ENCODE measurements around the gene GATD1. TPM values are rescaled to one million over a fixed set of nuclear protein-coding genes. Genes with fewer than 3 reads are reported as not detected.

The GATD1 gene
- polyA plus RNA-seq = 10 to 100 TPM; 23.1 to 49.2 TPM

GRCh38 chr11:777288-778255 is at the start of gene GATD1:
TSS of gene GATD1 (minus strand) at chr11:777487. CDS start at chr11:777462, 25 bp downstream.
- Histone ChIP-seq H3K27ac (ENCODE audit: low read depth in 2 of 2, low read length in 1 of 2) (peak within 1 kb of the TSS; percentile 81 to 83), H3K27me3 (ENCODE audit: control insufficient read depth in 1 of 2, insufficient read depth in 2 of 2, low read length in 2 of 2) (no peaks in the 10 kb centered on the region), H3K4me1 (ENCODE audit: control insufficient read depth in 2 of 2, insufficient read depth in 2 of 2, low read length in 1 of 2) (peaks cover 13 to 35% of the 10 kb centered on the region in 2 donors), H3K36me3 (ENCODE audit: control insufficient read depth in 2 of 2, insufficient read depth in 2 of 2, low read length in 1 of 2) (peaks cover 3 to 28% of the 10 kb centered on the region in 2 donors), H3K4me3 (ENCODE audit: low read depth in 1 of 2, low read length in 2 of 2) (peak within 1 kb of the TSS; percentile 59 to 94), H3K9me3 (ENCODE audit: control insufficient read depth in 2 of 2, insufficient read depth in 1 of 2, low read depth in 1 of 2, low read length in 1 of 2) (no peaks in the 10 kb centered on the region)
- WGBS, 2 donors = 1% methylated on average over 93 to 110 of the region's 110 CpGs

GRCh38 chr11:826836-827145 is 49.5 kb upstream of the GATD1 start:
- Histone ChIP-seq H3K4me3 (ENCODE audit: low read depth in 1 of 2, low read length in 2 of 2) (peak overlapping the region; percentile 42 to 45), H3K27me3 (ENCODE audit: control insufficient read depth in 1 of 2, insufficient read depth in 2 of 2, low read length in 2 of 2) (peaks cover 0 to 4% of the 10 kb centered on the region in 2 donors), H3K9me3 (ENCODE audit: control insufficient read depth in 2 of 2, insufficient read depth in 1 of 2, low read depth in 1 of 2, low read length in 1 of 2) (no peaks in the 10 kb centered on the region), H3K36me3 (ENCODE audit: control insufficient read depth in 2 of 2, insufficient read depth in 2 of 2, low read length in 1 of 2) (peaks cover 4 to 27% of the 10 kb centered on the region in 2 donors), H3K27ac (ENCODE audit: low read depth in 2 of 2, low read length in 1 of 2) (peak overlapping the region; percentile 8 to 37), H3K4me1 (ENCODE audit: control insufficient read depth in 2 of 2, insufficient read depth in 2 of 2, low read length in 1 of 2) (peaks cover 18 to 48% of the 10 kb centered on the region in 2 donors)
- WGBS, 2 donors = 2% methylated on average over 22 of the region's 22 CpGs

GRCh38 chr11:826227-826621 is 48.9 kb upstream of the GATD1 start:
- 66 to 73% methylated on average over 9 of the region's 9 CpGs for WGBS, 2 donors
- Histone ChIP-seq H3K27ac (ENCODE audit: low read depth in 2 of 2, low read length in 1 of 2) (no peak overlapping the region), H3K27me3 (ENCODE audit: control insufficient read depth in 1 of 2, insufficient read depth in 2 of 2, low read length in 2 of 2) (peaks cover 0 to 4% of the 10 kb centered on the region in 2 donors), H3K9me3 (ENCODE audit: control insufficient read depth in 2 of 2, insufficient read depth in 1 of 2, low read depth in 1 of 2, low read length in 1 of 2) (no peaks in the 10 kb centered on the region), H3K36me3 (ENCODE audit: control insufficient read depth in 2 of 2, insufficient read depth in 2 of 2, low read length in 1 of 2) (peaks cover 4 to 27% of the 10 kb centered on the region in 2 donors), H3K4me1 (ENCODE audit: control insufficient read depth in 2 of 2, insufficient read depth in 2 of 2, low read length in 1 of 2) (peaks cover 23 to 48% of the 10 kb centered on the region in 2 donors), H3K4me3 (ENCODE audit: low read depth in 1 of 2, low read length in 2 of 2) (no peak overlapping the region)

GRCh38 chr11:825366-826226 is 48.3 kb upstream of the GATD1 start:
- WGBS, 2 donors = 50 to 67% methylated on average over 12 of the region's 12 CpGs
- H3K9me3 ChIP-seq (ENCODE audit: control insufficient read depth in 2 of 2, insufficient read depth in 1 of 2, low read depth in 1 of 2, low read length in 1 of 2) = no peaks in the 10 kb centered on the region
- no peak overlapping the region for H3K27ac ChIP-seq (ENCODE audit: low read depth in 2 of 2, low read length in 1 of 2)
- H3K36me3 ChIP-seq (ENCODE audit: control insufficient read depth in 2 of 2, insufficient read depth in 2 of 2, low read length in 1 of 2) = peaks cover 4 to 27% of the 10 kb centered on the region in 2 donors
- no peak overlapping the region for H3K4me3 ChIP-seq (ENCODE audit: low read depth in 1 of 2, low read length in 2 of 2)
- H3K4me1 ChIP-seq (ENCODE audit: control insufficient read depth in 2 of 2, insufficient read depth in 2 of 2, low read length in 1 of 2) = peaks cover 28 to 50% of the 10 kb centered on the region in 2 donors
- peaks cover 0 to 4% of the 10 kb centered on the region in 2 donors for H3K27me3 ChIP-seq (ENCODE audit: control insufficient read depth in 1 of 2, insufficient read depth in 2 of 2, low read length in 2 of 2)

GRCh38 chr11:824942-825341 is 47.7 kb upstream of the GATD1 start:
- Histone ChIP-seq H3K9me3 (ENCODE audit: control insufficient read depth in 2 of 2, insufficient read depth in 1 of 2, low read depth in 1 of 2, low read length in 1 of 2) (no peaks in the 10 kb centered on the region), H3K4me1 (ENCODE audit: control insufficient read depth in 2 of 2, insufficient read depth in 2 of 2, low read length in 1 of 2) (peaks cover 23 to 49% of the 10 kb centered on the region in 2 donors), H3K27ac (ENCODE audit: low read depth in 2 of 2, low read length in 1 of 2) (no peak overlapping the region), H3K27me3 (ENCODE audit: control insufficient read depth in 1 of 2, insufficient read depth in 2 of 2, low read length in 2 of 2) (no peaks in the 10 kb centered on the region), H3K4me3 (ENCODE audit: low read depth in 1 of 2, low read length in 2 of 2) (no peak overlapping the region), H3K36me3 (ENCODE audit: control insufficient read depth in 2 of 2, insufficient read depth in 2 of 2, low read length in 1 of 2) (peaks cover 4 to 27% of the 10 kb centered on the region in 2 donors)
- 64 to 84% methylated on average over 11 of the region's 11 CpGs for WGBS, 2 donors

- no peaks in the 10 kb centered on the region for H3K27me3 ChIP-seq (ENCODE audit: control insufficient read depth in 1 of 2, insufficient read depth in 2 of 2, low read length in 2 of 2)
- WGBS, 2 donors = 71 to 86% methylated on average over 59 of the region's 59 CpGs
- H3K36me3 ChIP-seq (ENCODE audit: control insufficient read depth in 2 of 2, insufficient read depth in 2 of 2, low read length in 1 of 2) = peaks cover 4 to 27% of the 10 kb centered on the region in 2 donors
These were observed 47.1 kb upstream of the GATD1 start for GRCh38 chr11:824292-824880.

GRCh38 chr11:823441-824291 is 46.4 kb upstream of the GATD1 start:
- H3K4me3 ChIP-seq (ENCODE audit: low read depth in 1 of 2, low read length in 2 of 2) = no peak overlapping the region
- peaks cover 17 to 36% of the 10 kb centered on the region in 2 donors for H3K4me1 ChIP-seq (ENCODE audit: control insufficient read depth in 2 of 2, insufficient read depth in 2 of 2, low read length in 1 of 2)
- no peaks in the 10 kb centered on the region for H3K27me3 ChIP-seq (ENCODE audit: control insufficient read depth in 1 of 2, insufficient read depth in 2 of 2, low read length in 2 of 2)
- no peaks in the 10 kb centered on the region for H3K9me3 ChIP-seq (ENCODE audit: control insufficient read depth in 2 of 2, insufficient read depth in 1 of 2, low read depth in 1 of 2, low read length in 1 of 2)
- 79 to 90% methylated on average over 48 to 53 of the region's 53 CpGs for WGBS, 2 donors
- H3K36me3 ChIP-seq (ENCODE audit: control insufficient read depth in 2 of 2, insufficient read depth in 2 of 2, low read length in 1 of 2) = peaks cover 4 to 27% of the 10 kb centered on the region in 2 donors
- no peak overlapping the region for H3K27ac ChIP-seq (ENCODE audit: low read depth in 2 of 2, low read length in 1 of 2)

More at GRCh38 chr11:824292-824880, 47.1 kb upstream of the GATD1 start:
- Histone ChIP-seq H3K9me3 (ENCODE audit: control insufficient read depth in 2 of 2, insufficient read depth in 1 of 2, low read depth in 1 of 2, low read length in 1 of 2) (no peaks in the 10 kb centered on the region), H3K4me1 (ENCODE audit: control insufficient read depth in 2 of 2, insufficient read depth in 2 of 2, low read length in 1 of 2) (peaks cover 18 to 43% of the 10 kb centered on the region in 2 donors), H3K4me3 (ENCODE audit: low read depth in 1 of 2, low read length in 2 of 2) (no peak overlapping the region), H3K27ac (ENCODE audit: low read depth in 2 of 2, low read length in 1 of 2) (no peak overlapping the region)

GRCh38 chr11:821512-822371 is 44.5 kb upstream of the GATD1 start:
- no peaks in the 10 kb centered on the region for H3K27me3 ChIP-seq (ENCODE audit: control insufficient read depth in 1 of 2, insufficient read depth in 2 of 2, low read length in 2 of 2)
- H3K4me1 ChIP-seq (ENCODE audit: control insufficient read depth in 2 of 2, insufficient read depth in 2 of 2, low read length in 1 of 2) = peaks cover 17 to 28% of the 10 kb centered on the region in 2 donors
- peak overlapping the region in 1 of 2 donors; percentile 93 for H3K27ac ChIP-seq (ENCODE audit: low read depth in 2 of 2, low read length in 1 of 2)
- peak overlapping the region in 1 of 2 donors; percentile 78 for H3K4me3 ChIP-seq (ENCODE audit: low read depth in 1 of 2, low read length in 2 of 2)
- H3K9me3 ChIP-seq (ENCODE audit: control insufficient read depth in 2 of 2, insufficient read depth in 1 of 2, low read depth in 1 of 2, low read length in 1 of 2) = no peaks in the 10 kb centered on the region
- WGBS, 2 donors = 67 to 73% methylated on average over 22 of the region's 22 CpGs
- peaks cover 4 to 27% of the 10 kb centered on the region in 2 donors for H3K36me3 ChIP-seq (ENCODE audit: control insufficient read depth in 2 of 2, insufficient read depth in 2 of 2, low read length in 1 of 2)
